Measurements from ENCODE around the gene ADGRG6.

Gene ADGRG6

DNA sequence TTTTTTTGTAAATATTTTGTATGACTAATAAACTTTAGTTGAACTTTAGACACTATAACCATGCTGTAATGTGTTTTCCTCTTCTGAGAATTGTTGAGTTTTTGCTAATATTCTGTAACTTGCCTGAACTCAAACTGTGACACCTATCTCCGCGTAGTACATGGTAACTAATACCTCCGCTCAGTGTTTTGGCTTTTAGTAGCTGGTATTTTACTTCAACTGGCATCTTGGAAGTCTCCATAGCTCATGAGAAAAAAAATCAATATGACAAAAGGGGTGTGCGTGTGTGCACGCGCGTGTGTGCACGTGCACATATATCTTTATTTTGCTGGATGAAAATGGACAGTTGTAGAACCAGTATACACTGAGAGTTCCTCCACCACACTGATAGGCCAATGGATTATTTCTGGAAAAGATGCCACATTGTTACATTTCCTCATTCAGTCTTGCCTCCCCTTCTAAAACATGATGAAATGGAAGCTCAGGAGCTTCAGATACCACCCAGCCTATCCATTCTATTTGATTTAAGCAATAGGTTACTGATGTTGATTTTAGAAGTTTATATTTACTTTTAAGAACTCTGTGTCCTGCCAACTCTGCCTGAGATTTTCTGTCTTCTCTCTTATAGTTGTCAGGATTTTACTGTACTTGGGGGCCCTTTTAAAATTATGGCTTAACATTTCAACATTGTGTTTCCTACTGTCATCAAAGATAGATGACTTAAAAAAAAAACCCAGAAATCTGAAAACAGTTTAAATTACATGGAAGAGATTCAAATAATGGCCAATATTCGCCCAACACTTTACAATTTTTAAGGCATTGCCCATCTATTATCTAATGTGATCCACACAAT is 16.3 kb upstream of the ADGRG6 start:
- no peak for DNase-seq (ENCODE audit: extremely low spot score)
- TF ChIP-seq CTCF (IDR thresholded peaks at IDR 0.05; ENCODE audit: control extremely low read depth, extremely low read depth, low read depth, missing control alignments): no peak
- ChIA-PET POLR2A (no interaction called here), CTCF (interaction anchor here (0.7 to 1.6 kb wide), 3 partner anchors 9 to 15 kb away, joined by 3 to 6 read pairs (median 4); no protein-coding TSS in a partner anchor)

GRCh38 chr6:142286088-142286409 is 15.8 kb upstream of the ADGRG6 start:
- no peak for DNase-seq (ENCODE audit: extremely low spot score)
- ChIA-PET CTCF (interaction anchor here (1.3 to 1.6 kb wide), 3 partner anchors 10 to 18 kb away, joined by 3 to 6 read pairs (median 3); no protein-coding TSS in a partner anchor), POLR2A (no interaction called here)
- TF ChIP-seq CTCF (IDR thresholded peaks at IDR 0.05; ENCODE audit: control extremely low read depth, extremely low read depth, low read depth, missing control alignments): no peak

DNA sequence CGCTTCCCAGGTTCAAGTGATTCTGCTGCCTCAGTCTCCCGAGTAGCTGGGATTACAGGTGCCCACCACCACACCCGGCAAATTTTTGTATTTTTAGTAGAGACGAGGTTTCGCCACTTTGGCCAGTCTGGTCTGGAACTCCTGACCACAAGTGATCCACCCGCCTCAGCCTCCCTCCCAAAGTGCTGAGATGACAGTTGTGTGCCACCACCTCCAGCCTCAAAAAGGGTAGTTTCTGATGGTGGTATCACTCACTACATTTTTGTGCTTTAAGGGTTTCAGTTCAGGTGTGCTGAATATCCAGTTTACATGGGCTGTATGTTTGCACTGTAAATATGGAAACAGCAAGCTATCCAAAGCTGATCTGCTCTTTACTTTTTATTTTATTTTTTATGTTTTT is 12.1 kb upstream of the ADGRG6 start:
- POLR2A ChIA-PET: no interaction called here
- no peak for TF ChIP-seq CTCF (IDR thresholded peaks at IDR 0.05; ENCODE audit: control extremely low read depth, extremely low read depth, low read depth, missing control alignments)
- CTCF ChIA-PET: interaction anchor here (0.9 to 1.4 kb wide), 2 partner anchors 11 to 23 kb away, joined by 3 to 4 read pairs; no protein-coding TSS in a partner anchor
- DNase-seq (ENCODE audit: extremely low spot score): no peak

DNA sequence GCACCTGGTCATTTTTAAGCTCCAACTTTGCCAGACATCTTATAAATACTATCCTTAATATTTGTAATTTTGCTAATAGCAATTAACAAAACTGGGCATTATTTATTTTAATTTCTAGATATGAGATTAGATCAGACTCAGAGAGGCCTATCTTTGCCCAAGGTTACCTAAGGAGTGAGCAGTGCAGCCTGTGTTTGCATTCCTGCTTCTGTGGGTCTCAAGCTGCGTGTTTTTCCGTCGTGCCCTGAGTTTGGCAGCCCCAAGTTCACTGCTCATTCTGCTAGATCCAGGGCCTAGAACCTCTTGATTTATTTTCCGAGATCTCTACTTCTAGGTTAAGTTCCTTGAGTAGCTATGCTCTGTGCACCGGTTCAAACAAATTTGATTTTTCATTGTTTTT is 11.0 kb upstream of the ADGRG6 start:
- POLR2A ChIA-PET: no interaction called here
- no peak for DNase-seq (ENCODE audit: extremely low spot score)
- no peak for TF ChIP-seq CTCF (IDR thresholded peaks at IDR 0.05; ENCODE audit: control extremely low read depth, extremely low read depth, low read depth, missing control alignments)
- CTCF ChIA-PET: interaction anchor here (0.9 to 1.6 kb wide), 3 partner anchors 10 to 22 kb away, joined by 3 to 5 read pairs (median 3); no protein-coding TSS in a partner anchor

- ChIA-PET POLR2A (no interaction called here), CTCF (interaction anchor here (1.6 kb wide), 1 partner anchor 9 kb away, joined by 5 read pairs; no protein-coding TSS in a partner anchor)
- DNase-seq (ENCODE audit: extremely low spot score): no peak
- no peak for TF ChIP-seq CTCF (IDR thresholded peaks at IDR 0.05; ENCODE audit: control extremely low read depth, extremely low read depth, low read depth, missing control alignments)
Observed at GRCh38 chr6:142291512-142291911, 10.3 kb upstream of the ADGRG6 start.

DNA sequence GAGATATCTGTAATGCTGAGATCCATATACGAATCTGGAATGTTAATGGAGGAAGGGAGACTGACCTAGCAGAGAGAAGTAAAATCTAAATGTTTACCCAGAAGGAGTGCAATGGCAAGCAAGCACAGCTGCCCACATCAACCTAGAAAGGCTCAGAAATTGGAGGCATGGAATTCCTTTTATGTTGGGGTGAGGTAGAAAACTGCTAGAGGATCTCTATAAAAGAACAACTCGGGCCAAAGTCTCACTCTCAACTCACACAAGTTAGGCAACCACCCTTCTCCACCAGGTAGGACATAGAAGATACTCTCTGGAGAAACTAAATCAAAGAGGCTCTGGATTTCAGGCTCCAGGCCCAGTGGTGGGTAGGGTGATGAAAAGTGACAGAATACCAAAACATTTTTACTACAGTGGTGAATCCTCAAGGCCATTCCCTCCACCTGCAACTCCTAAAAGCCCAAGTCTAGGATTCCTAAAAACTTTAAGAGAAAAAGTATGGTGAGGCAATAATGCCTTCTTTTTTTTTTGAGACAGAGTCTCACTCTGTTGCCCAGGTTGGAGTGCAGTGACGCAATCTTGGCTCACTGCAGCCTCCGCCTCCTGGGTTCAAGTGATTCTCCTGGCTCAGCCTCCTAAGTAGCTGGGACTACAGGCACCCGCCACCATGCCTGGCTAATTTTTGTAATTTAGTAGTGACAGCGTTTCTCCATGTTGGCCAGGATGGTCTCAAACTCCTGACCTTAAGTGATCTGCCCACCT is 9.5 kb upstream of the ADGRG6 start:
- POLR2A ChIA-PET: no interaction called here

More for the DNA sequence above, 9.5 kb upstream of the ADGRG6 start:
- DNase-seq (ENCODE audit: extremely low spot score): no peak
- CTCF ChIA-PET: interaction anchor here (1.6 kb wide), 1 partner anchor 8 kb away, joined by 5 read pairs; no protein-coding TSS in a partner anchor
- TF ChIP-seq CTCF (IDR thresholded peaks at IDR 0.05; ENCODE audit: control extremely low read depth, extremely low read depth, low read depth, missing control alignments): no peak

Measured in GM10248 (cell line).